ENCODE results near the gene FAIM2. TPM values are rescaled to one million over a fixed set of nuclear protein-coding genes. Genes with fewer than 3 reads are reported as not detected.

FAIM2 gene
- total and polyA plus RNA-seq, 2 experiments from 2014 or later = 0.61 to 2.0 TPM

DNA sequence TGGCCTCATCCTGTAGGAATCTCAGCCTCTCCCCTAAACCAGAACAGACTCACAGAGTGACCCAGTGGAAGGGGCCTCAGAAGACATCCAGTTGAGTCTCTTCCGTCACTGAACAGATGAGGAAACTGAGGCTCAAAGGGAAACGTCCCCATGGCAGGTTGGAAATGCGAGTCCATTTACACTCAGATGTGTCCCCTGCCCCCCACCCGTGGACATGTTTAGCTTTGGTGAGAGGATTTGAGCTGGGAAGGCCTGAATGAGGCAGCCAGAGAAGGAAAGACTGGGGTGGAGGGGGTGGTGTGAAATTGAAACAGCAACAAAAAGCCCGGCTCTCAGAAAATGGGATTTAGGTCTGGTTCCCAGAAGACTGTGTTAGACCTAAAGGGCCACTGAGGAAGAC lies 1.7 kb downstream of the FAIM2 start:
- peaks cover 19% of the 10 kb centered on the region for H3K27me3 ChIP-seq (ENCODE audit: insufficient read depth)
- no peak overlapping the region for H2AFZ ChIP-seq
- Mint-ChIP-seq H3K36me3 (ENCODE audit: low read depth) (no peaks in the 10 kb centered on the region), H3K27me3 (ENCODE audit: insufficient read depth, low read depth, poor library complexity) (peaks cover 18% of the 10 kb centered on the region), H3K4me3 (no peak overlapping the region), H3K9me3 (no peaks in the 10 kb centered on the region), H3K4me1 (peaks cover 18% of the 10 kb centered on the region), H3K27ac (no peak overlapping the region)
- H4K20me1 ChIP-seq (replicated peaks; ENCODE audit: insufficient read depth) = no peaks in the 10 kb centered on the region
- TF ChIP-seq ZNF114 (CRISPR knock-in tag; IDR thresholded peaks at IDR 0.05) (no peak), CREB1 (CRISPR knock-in tag; IDR thresholded peaks at IDR 0.05; ENCODE audit: low read depth) (no peak)
- no peaks in the 10 kb centered on the region for H3K79me2 ChIP-seq (replicated peaks; ENCODE audit: insufficient read depth)
- DNase-seq (ENCODE audit: low spot score) (no peak), ATAC-seq (no peak)
- H3F3A ChIP-seq (replicated peaks; ENCODE audit: low read depth) = no peaks in the 10 kb centered on the region
- H3K36me3 ChIP-seq (ENCODE audit: insufficient read depth) = no peaks in the 10 kb centered on the region
- no peaks in the 10 kb centered on the region for H3K9me2 ChIP-seq (ENCODE audit: insufficient read depth)
- H3K4me1 ChIP-seq (ENCODE audit: insufficient read depth) = no peaks in the 10 kb centered on the region
- H3K4me2 ChIP-seq = no peak overlapping the region; the same call in 1 of the 2 replicates
- no peak overlapping the region for H3K27ac ChIP-seq (ENCODE audit: low read depth)
- H3K4me3 ChIP-seq = no peak overlapping the region

DNA sequence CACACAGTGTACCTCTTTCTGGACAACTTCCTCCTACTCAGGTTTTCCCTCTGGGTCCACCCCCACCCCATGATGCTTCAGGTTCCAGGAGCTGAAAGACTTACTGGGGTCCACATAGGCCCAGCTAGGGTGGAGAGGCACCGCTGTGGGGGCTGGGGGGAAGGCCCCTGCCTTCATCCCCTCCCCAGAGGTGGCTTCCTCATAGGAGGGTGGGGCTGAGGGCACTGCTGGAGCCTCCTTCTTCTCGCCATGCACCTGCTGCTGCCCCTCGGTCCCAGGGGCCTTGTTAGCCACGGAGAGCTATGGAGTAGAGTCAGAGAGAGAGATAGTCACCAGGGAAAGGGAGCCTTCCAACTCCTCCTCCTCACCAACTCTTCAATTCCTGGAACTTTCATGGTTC lies 2.7 kb downstream of the FAIM2 start:
- Histone ChIP-seq H3K9me2 (ENCODE audit: insufficient read depth) (no peaks in the 10 kb centered on the region), H4K20me1 (replicated peaks; ENCODE audit: insufficient read depth) (no peaks in the 10 kb centered on the region), H3F3A (replicated peaks; ENCODE audit: low read depth) (no peaks in the 10 kb centered on the region), H3K4me3 (no peak overlapping the region), H3K79me2 (replicated peaks; ENCODE audit: insufficient read depth) (no peaks in the 10 kb centered on the region), H2AFZ (no peak overlapping the region), H3K4me1 (ENCODE audit: insufficient read depth) (no peaks in the 10 kb centered on the region), H3K27ac (ENCODE audit: low read depth) (no peak overlapping the region), H3K27me3 (ENCODE audit: insufficient read depth) (peaks cover 19% of the 10 kb centered on the region), H3K4me2 (no peak overlapping the region), H3K36me3 (ENCODE audit: insufficient read depth) (no peaks in the 10 kb centered on the region)
- no peaks in the 10 kb centered on the region for H3K9me3 Mint-ChIP-seq
- ATAC-seq (no peak), DNase-seq (ENCODE audit: low spot score) (no peak)
- no peak overlapping the region for H3K4me3 Mint-ChIP-seq
- no peak for TF ChIP-seq CREB1 (CRISPR knock-in tag; IDR thresholded peaks at IDR 0.05; ENCODE audit: low read depth)
- TF ChIP-seq ZNF331 (CRISPR knock-in tag; IDR thresholded peaks at IDR 0.05; ENCODE audit: low read depth) = no peak
- TF ChIP-seq, protein P1, sequence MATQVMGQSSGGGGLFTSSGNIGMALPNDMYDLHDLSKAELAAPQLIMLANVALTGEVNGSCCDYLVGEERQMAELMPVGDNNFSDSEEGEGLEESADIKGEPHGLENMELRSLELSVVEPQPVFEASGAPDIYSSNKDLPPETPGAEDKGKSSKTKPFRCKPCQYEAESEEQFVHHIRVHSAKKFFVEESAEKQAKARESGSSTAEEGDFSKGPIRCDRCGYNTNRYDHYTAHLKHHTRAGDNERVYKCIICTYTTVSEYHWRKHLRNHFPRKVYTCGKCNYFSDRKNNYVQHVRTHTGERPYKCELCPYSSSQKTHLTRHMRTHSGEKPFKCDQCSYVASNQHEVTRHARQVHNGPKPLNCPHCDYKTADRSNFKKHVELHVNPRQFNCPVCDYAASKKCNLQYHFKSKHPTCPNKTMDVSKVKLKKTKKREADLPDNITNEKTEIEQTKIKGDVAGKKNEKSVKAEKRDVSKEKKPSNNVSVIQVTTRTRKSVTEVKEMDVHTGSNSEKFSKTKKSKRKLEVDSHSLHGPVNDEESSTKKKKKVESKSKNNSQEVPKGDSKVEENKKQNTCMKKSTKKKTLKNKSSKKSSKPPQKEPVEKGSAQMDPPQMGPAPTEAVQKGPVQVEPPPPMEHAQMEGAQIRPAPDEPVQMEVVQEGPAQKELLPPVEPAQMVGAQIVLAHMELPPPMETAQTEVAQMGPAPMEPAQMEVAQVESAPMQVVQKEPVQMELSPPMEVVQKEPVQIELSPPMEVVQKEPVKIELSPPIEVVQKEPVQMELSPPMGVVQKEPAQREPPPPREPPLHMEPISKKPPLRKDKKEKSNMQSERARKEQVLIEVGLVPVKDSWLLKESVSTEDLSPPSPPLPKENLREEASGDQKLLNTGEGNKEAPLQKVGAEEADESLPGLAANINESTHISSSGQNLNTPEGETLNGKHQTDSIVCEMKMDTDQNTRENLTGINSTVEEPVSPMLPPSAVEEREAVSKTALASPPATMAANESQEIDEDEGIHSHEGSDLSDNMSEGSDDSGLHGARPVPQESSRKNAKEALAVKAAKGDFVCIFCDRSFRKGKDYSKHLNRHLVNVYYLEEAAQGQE (IDR thresholded peaks at IDR 0.05; ENCODE audit: unreplicated experiment) = no peak
- TF ChIP-seq, protein P2, sequence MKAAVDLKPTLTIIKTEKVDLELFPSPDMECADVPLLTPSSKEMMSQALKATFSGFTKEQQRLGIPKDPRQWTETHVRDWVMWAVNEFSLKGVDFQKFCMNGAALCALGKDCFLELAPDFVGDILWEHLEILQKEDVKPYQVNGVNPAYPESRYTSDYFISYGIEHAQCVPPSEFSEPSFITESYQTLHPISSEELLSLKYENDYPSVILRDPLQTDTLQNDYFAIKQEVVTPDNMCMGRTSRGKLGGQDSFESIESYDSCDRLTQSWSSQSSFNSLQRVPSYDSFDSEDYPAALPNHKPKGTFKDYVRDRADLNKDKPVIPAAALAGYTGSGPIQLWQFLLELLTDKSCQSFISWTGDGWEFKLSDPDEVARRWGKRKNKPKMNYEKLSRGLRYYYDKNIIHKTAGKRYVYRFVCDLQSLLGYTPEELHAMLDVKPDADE (IDR thresholded peaks at IDR 0.05) = no peak
- no peak for TF ChIP-seq NANOG (IDR thresholded peaks at IDR 0.05; ENCODE audit: borderline replicate concordance)
- TF ChIP-seq JUNB (IDR thresholded peaks at IDR 0.05; ENCODE audit: unreplicated experiment) = no peak
- TF ChIP-seq, protein P3, sequence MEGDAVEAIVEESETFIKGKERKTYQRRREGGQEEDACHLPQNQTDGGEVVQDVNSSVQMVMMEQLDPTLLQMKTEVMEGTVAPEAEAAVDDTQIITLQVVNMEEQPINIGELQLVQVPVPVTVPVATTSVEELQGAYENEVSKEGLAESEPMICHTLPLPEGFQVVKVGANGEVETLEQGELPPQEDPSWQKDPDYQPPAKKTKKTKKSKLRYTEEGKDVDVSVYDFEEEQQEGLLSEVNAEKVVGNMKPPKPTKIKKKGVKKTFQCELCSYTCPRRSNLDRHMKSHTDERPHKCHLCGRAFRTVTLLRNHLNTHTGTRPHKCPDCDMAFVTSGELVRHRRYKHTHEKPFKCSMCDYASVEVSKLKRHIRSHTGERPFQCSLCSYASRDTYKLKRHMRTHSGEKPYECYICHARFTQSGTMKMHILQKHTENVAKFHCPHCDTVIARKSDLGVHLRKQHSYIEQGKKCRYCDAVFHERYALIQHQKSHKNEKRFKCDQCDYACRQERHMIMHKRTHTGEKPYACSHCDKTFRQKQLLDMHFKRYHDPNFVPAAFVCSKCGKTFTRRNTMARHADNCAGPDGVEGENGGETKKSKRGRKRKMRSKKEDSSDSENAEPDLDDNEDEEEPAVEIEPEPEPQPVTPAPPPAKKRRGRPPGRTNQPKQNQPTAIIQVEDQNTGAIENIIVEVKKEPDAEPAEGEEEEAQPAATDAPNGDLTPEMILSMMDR (conservative IDR thresholded peaks at IDR 0.05; ENCODE audit: low read depth in 2 of 2) = no peak
- TF ChIP-seq POLR2AphosphoS5 (IDR thresholded peaks at IDR 0.05; ENCODE audit: low read depth) = no peak
- no peaks in the 10 kb centered on the region for H3K36me3 Mint-ChIP-seq (ENCODE audit: low read depth)
- H3K27ac Mint-ChIP-seq = no peak overlapping the region
- peaks cover 18% of the 10 kb centered on the region for H3K4me1 Mint-ChIP-seq
- H3K27me3 Mint-ChIP-seq (ENCODE audit: insufficient read depth, low read depth, poor library complexity) = peaks cover 18% of the 10 kb centered on the region

All from GM23338 (cell line).